HL-60 (cell line): ENCODE data around the gene GPR78.

ENCODE experiments used
- DNase-seq, 2 experiments: peaks; one replicate each; pipeline ENCODE4 v3.0.0-alpha.2; 2010 to 2020; ENCODE audit warnings: low read depth in 1 of 2, low spot score in 1 of 2
- H3K27ac ChIP-seq: fragments of 250-450 bp; sonication (Bioruptor Pico); replicated peaks from 2 replicates; pipeline ENCODE4 v1.5.1; 2020; ENCODE audit warnings: mild to moderate bottlenecking, moderate library complexity
- H3K27me3 ChIP-seq: fragments of 250-450 bp; sonication (Bioruptor Pico); 2 replicates; pipeline ENCODE4 v1.5.1; 2021; ENCODE audit warnings: mild to moderate bottlenecking, moderate library complexity; ENCODE audit not compliant: insufficient read depth, poor library complexity, severe bottlenecking
- H3K4me3 ChIP-seq: replicated peaks from 2 replicates; pipeline ENCODE4 v1.5.1; 2011; ENCODE audit warnings: mild to moderate bottlenecking, control low read depth, low read length; ENCODE audit not compliant: insufficient read depth
- CTCF ChIP-seq: IDR thresholded peaks from one replicate; pipeline ENCODE4 v1.5.1; 2011; ENCODE audit warnings: low read length, control low read depth, inconsistent platforms; ENCODE audit not compliant: insufficient read depth
- GABPA ChIP-seq: IDR thresholded peaks from 2 replicates; pipeline ENCODE4 v1.6.1; 2012; ENCODE audit warnings: low read depth
- POLR2AphosphoS5 ChIP-seq: IDR thresholded peaks from 2 replicates; pipeline ENCODE4 v1.6.1; 2012; ENCODE audit warnings: low read depth
- REST ChIP-seq: IDR thresholded peaks from 2 replicates; pipeline ENCODE4 v1.6.1; 2012; ENCODE audit warnings: low read depth; ENCODE audit not compliant: insufficient replicate concordance
- SPI1 ChIP-seq: IDR thresholded peaks from 2 replicates; pipeline ENCODE4 v1.6.1; 2012; ENCODE audit warnings: low read depth, mild to moderate bottlenecking, borderline replicate concordance

GPR78 gene

DNA sequence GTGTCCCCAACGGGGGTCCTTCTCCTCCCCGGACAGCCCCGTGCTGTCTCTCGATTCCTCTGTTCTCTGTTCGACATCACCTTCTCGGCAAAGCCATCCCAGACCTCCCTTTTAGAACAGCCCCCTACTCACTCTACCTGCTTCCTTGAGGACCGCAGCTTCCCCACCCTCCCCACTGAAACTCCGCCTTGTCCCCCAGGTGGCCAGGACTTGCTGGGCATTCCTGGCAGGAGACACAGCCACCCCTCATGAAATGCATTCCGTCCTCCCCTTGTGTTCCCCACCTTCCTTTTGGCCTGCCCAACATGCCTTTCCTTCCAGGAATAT lies 34.8 kb upstream of the GPR78 start:
- H3K27ac ChIP-seq, result no peak overlapping the region
- no peaks in the 10 kb centered on the region for H3K27me3 ChIP-seq
- TF ChIP-seq GABPA (no peak), SPI1 (no peak), POLR2AphosphoS5 (no peak), CTCF (no peak), REST (no peak)
- no peak overlapping the region for H3K4me3 ChIP-seq
- no peak for DNase-seq

DNA sequence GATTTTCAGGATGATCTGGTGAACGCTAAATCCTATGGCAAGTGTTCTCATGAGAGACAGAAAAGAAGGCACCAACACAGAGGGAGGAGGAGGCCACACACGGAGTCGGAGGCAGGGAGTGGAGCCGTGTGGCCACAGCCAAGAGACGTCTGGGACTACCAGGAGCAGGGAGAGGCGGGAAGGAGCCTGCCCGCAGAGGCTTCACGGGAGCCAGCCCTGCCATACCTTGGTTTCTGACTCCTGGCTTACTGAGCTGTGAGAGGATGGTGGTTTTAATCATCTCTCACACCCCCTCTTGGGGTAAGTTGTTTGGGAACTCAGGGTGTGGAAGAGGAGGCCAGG lies 33.5 kb upstream of the GPR78 start:
- H3K4me3 ChIP-seq, result no peak overlapping the region
- DNase-seq, result no peak
- no peak for TF ChIP-seq CTCF
- no peak for TF ChIP-seq GABPA
- no peak overlapping the region for H3K27ac ChIP-seq
- no peaks in the 10 kb centered on the region for H3K27me3 ChIP-seq

GRCh38 chr4:8547108-8547911 lies 32.9 kb upstream of the GPR78 start:
- DNase-seq, result no peak
- no peaks in the 10 kb centered on the region for H3K27me3 ChIP-seq
- no peak overlapping the region for H3K27ac ChIP-seq
- TF ChIP-seq CTCF (no peak), REST (no peak), SPI1 (no peak), POLR2AphosphoS5 (no peak), GABPA (no peak)
- no peak overlapping the region for H3K4me3 ChIP-seq
